Stimulated activated CD8-positive, alpha-beta memory T cell treated with anti-CD3 and anti-CD28 coated beads, Interleukin-12 subunit alpha, Interleukin-12 subunit beta, amount 100 ng/mL, for 24 hours (primary cell): ENCODE measurements around the gene ERBB4.

ENCODE experiments used
- DNase-seq: peaks from one replicate; pipeline ENCODE4 v3.0.0-alpha.2; 2020; ENCODE audit errors: extremely low read depth

Gene ERBB4

DNA sequence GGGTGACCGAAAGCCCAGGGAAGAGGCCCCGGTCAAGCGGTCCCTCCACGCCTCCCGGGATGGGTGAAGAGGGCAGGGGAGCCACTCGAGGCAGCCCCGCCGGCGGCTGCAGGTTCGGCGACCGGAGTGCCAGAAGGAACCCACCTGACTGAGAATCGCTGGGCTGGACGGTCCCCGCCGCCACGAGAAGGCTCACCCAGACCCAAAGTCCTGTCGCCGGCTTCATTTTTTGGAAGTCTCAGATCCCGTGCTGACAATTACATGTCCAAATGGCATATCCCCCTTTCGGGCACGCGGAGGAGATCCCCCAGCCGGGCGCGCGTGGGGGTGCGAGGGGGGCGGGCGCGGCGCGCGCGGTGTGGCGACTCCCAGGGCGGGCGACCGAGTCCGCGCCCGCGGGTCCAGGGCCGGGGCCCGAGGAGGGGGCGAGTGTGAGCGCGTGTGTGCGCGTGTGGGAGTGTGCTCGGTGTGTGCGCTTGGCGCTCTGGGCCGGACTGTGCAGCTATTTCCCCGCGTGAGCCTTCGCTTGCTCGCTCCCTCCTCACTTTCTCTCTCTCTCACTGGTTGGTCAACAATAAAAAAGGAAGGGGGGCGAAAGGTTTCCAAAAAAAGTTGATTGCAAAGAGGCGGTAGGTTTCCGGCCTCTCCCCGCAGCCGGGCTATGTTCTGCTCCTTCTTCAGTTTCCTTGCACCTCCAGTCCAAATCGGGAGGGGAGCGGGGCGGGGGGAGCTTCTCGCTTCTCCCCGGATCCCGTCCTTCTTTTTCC lies at the start of gene ERBB4:
ERBB4 (minus strand) TSS at position 498 of the 767 bp plus-strand sequence; CDS start at position 226, 272 bp downstream.
- DNase-seq: no peak

GRCh38 chr2:212580117-212580516 lies 41.5 kb upstream of the ERBB4 start:
- no peak for DNase-seq

- DNase-seq: no peak
These were observed 17.7 kb upstream of the ERBB4 start for GRCh38 chr2:212556296-212556695.

- no peak for DNase-seq
These were observed 15.6 kb upstream of the ERBB4 start for GRCh38 chr2:212554233-212554632.

DNA sequence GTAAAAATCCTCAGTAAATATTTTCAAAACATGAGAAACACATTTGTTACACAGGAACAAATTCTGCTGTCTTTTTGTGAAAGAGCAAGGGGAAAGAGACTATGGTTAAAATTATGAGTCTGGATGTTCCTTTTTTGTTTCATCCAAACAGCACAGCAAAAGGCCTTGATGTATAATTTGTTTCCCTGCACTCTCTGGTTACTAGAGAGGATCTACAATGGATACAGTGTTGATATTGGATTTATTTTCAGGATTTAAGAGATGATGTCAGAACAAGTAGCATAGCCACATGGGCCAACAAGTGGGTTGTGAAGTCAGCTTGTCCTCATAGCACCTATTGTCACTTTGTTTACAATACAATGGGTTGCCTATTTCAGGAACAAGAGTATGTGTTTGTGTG lies 11.3 kb upstream of the ERBB4 start:
- no peak for DNase-seq

GRCh38 chr2:212549463-212549862 lies 10.9 kb upstream of the ERBB4 start:
- DNase-seq: no peak

- no peak for DNase-seq
These were observed 9.8 kb upstream of the ERBB4 start for GRCh38 chr2:212548455-212548819.

GRCh38 chr2:212547716-212548454 lies 9.3 kb upstream of the ERBB4 start:
- DNase-seq: no peak

DNA sequence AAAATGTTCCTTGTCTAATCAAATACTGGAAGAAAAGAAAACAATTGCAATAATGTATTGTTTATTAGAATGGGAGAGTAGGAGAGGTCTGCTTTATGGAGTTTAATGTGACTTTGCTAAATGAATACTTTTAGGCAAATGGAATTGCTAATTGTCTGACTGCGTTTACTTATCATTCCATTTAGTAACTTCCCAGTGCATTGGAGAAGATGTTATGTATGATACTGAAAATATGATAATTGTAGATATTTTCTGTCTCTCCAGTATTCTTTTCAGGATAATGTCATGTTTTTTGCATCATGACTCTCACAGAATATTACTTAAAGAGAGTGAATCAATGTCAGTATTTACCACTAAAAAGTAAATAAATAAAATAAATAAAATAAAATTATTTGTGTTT lies 8.1 kb upstream of the ERBB4 start:
- no peak for DNase-seq

- DNase-seq: no peak
These were observed 1.7 kb upstream of the ERBB4 start for GRCh38 chr2:212540341-212540740.

GRCh38 chr2:212539072-212539880 lies 674 bp upstream of the ERBB4 start:
- no peak for DNase-seq

DNA sequence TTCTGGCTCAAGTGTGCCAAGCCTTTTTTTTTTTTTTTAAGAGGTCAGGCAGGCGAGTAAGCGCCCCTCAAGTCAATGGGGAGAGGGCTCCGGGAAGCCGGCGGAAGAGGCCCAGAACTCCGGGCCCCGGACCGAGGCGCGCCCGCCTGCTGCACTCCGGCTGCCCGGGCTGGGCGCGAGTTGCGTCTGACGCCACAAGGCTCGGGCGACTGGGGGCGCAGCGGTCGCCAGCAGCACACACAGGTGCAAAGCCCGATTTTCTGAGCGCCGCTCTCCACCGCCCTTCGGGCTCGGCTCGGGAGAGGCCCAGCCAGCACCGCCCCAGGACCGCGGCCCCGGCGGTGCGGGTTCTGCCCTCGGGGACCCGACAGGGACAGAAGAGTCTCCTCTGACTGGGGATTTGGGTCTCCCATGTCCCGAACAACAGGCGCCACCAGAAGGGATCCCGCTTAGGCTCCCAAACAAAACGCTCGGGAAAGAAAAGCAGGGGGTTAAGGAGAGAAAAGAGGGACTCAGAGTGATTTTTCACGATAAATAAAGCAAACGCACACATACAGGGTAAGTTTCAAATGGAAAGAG lies 787 bp downstream of the ERBB4 start:
- DNase-seq: no peak

DNA sequence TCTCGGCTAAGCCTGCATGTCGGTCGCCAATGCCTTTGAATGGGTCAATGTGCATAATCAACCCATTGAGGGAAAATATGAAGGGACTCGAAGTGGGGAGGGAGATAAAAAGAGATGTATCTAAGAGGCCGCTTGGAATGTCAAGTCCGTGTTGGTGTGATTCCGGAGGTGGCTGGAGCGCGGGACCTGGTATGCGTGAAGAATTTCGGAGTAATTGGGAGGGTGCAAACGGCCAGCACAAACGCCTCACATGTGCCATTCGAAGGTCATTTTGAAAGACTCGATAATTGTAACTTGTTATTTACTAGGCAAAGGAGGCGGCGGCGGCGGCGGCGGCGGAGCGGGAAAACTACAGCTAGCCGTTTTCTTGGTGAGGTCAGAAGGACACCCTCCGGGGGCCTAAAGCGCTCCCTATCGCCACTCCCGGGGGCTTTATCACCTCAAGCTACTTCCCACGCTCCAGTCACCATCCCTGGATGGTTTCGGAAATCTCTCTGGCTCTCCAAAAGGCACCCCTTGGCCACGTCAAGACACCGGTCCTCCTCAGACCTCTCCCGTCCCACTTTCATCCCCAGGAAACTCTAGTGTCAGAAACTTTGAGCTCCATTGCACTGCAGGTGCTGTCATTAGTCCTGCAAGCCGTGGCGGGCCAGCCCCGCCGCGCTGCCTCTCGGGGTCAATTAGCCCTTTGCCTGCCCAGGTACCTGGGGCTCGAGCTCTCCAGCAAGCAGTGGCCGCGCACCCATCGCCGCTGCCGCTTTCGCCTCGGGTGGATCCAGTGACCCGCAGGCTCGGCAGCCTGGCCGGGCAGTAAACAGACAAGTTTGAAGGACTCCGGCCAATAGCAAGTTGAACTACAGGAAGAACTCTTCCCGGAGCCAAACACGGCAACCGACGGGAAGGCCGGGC lies 1.5 kb downstream of the ERBB4 start:
- no peak for DNase-seq

- no peak for DNase-seq
These were observed 2.4 kb downstream of the ERBB4 start for GRCh38 chr2:212535996-212536816.

- no peak for DNase-seq
These were observed 4.3 kb downstream of the ERBB4 start for GRCh38 chr2:212534336-212534735.

- DNase-seq: no peak
These were observed 6.0 kb downstream of the ERBB4 start for GRCh38 chr2:212532585-212532984.

GRCh38 chr2:212532087-212532486 lies 6.5 kb downstream of the ERBB4 start:
- DNase-seq: no peak

- DNase-seq: no peak
These were observed 7.1 kb downstream of the ERBB4 start for GRCh38 chr2:212531499-212531898.

DNA sequence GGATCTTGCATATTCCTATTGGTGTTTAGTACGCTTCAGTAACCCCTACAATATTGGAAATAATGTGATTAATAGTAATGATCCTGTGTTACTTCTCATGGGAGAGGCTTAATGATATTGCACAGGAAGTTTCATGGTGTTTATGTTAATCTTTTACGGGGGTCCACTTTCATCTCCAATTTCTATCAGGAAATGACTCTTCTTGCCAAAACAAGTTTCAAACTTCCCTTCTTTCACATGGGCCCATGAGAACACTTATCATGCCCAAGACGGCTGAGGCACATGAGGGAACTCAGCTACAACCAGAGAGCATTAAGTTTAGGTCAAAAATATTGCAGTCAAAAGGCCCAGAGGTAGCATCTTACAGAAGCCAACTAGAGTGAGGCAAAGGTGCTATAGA lies 7.6 kb downstream of the ERBB4 start:
- DNase-seq: no peak

DNA sequence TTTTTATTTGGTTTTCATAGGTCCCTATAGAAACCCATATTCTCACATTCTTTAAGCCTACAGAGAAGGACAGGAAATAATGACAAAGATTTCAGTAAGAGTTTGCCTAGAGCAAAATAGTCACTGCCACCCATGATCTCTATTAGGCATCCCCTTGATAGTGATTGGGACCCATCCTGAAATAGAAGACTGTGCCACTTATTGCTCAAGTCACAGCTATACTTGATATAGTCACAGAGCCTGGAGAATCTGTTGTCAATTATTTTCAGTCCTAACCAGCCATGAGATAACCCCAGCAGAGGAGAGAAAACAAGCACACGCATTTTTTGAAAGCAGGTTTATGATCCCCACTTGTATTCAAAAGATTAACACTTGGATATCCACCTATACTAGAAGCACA lies 8.2 kb downstream of the ERBB4 start:
- DNase-seq: no peak
